WTC11 (cell line): Measurements from ENCODE around the gene ZNF771. TPM values are rescaled to one million over a fixed set of nuclear protein-coding genes. Genes with fewer than 3 reads are reported as not detected.
A peak's percentile ranks its signal among the peaks of the same experiment; 100 is the strongest.

Experiments
- ATAC-seq: fragments of 200-7000 bp; cut with Tn5 transposase; 2 replicates; pipeline ENCODE4 v1.10.0; 2021; ENCODE audit warnings: mild to moderate bottlenecking, moderate library complexity
- CTCF ChIA-PET: fragments of 300-600 bp; sonication (Branson Sonifier 250); formaldehyde crosslinking; loops from one replicate; lab custom pipeline; 2021; ENCODE audit warnings: antibody characterized with exemption; lab: Charles Lee
- POLR2A ChIA-PET: fragments of 350-600 bp; sonication (Branson Sonifier 250); formaldehyde crosslinking; loops from one replicate; lab custom pipeline; 2021; ENCODE audit warnings: antibody characterized with exemption; lab: Charles Lee
- DNase-seq: peaks from one replicate; pipeline ENCODE4 v3.0.0; 2021; ENCODE audit warnings: low spot score
- H3K27ac Mint-ChIP-seq: 2 replicates; pipeline ENCODE4 v1.8.0; 2021; ENCODE audit warnings: mixed read lengths
- H3K27me3 Mint-ChIP-seq: 2 replicates; pipeline ENCODE4 v1.8.0; 2021; ENCODE audit warnings: low read depth, mild to moderate bottlenecking, moderate library complexity, mixed read lengths
- H3K36me3 Mint-ChIP-seq: 2 replicates; pipeline ENCODE4 v1.8.0; 2021; ENCODE audit warnings: mixed read lengths
- H3K4me1 Mint-ChIP-seq: 2 replicates; pipeline ENCODE4 v1.8.0; 2022; ENCODE audit warnings: mixed read lengths
- H3K4me3 Mint-ChIP-seq: 2 replicates; pipeline ENCODE4 v1.8.0; 2021; ENCODE audit warnings: mild to moderate bottlenecking, moderate library complexity, mixed read lengths
- H3K9me3 Mint-ChIP-seq: 2 replicates; pipeline ENCODE4 v1.8.0; 2021; ENCODE audit warnings: mixed read lengths
- ATF3 ChIP-seq: sonication (generic); formaldehyde crosslinking; conservative IDR thresholded peaks from 2 replicates; pipeline ENCODE4 v1.8.1; 2022; ENCODE audit warnings: mild to moderate bottlenecking, missing genetic modification reagents
- ATF6 ChIP-seq: sonication (generic); formaldehyde crosslinking; IDR thresholded peaks from 2 replicates; pipeline ENCODE4 v1.8.1; 2023; ENCODE audit warnings: mild to moderate bottlenecking, missing genetic modification reagents
- EMX1 ChIP-seq: fragments of 250-450 bp; sonication (Bioruptor Pico); IDR thresholded peaks from 2 replicates; pipeline ENCODE4 v1.8.0; 2021; ENCODE audit warnings: mild to moderate bottlenecking
- KAT7 ChIP-seq: sonication (generic); formaldehyde crosslinking; IDR thresholded peaks from 2 replicates; pipeline ENCODE4 v1.8.1; 2023; ENCODE audit warnings: missing genetic modification reagents, mild to moderate bottlenecking, borderline replicate concordance
- NFE2L1 ChIP-seq: sonication (generic); formaldehyde crosslinking; IDR thresholded peaks from 2 replicates; pipeline ENCODE4 v1.8.1; 2023; ENCODE audit warnings: missing genetic modification reagents
- NR1H2 ChIP-seq: sonication (generic); formaldehyde crosslinking; IDR thresholded peaks from 2 replicates; pipeline ENCODE4 v1.9.0; 2021; ENCODE audit warnings: mild to moderate bottlenecking, moderate library complexity, missing genetic modification reagents
- NR3C1 ChIP-seq: sonication (generic); formaldehyde crosslinking; conservative IDR thresholded peaks from 2 replicates; pipeline ENCODE4 v1.8.1; 2023; ENCODE audit warnings: low read depth, mild to moderate bottlenecking, missing genetic modification reagents
- TEAD1 ChIP-seq: sonication (generic); formaldehyde crosslinking; IDR thresholded peaks from 2 replicates; pipeline ENCODE4 v1.8.0; 2022; ENCODE audit warnings: mild to moderate bottlenecking, missing genetic modification reagents
- ZNF138 ChIP-seq: sonication (generic); formaldehyde crosslinking; conservative IDR thresholded peaks from 2 replicates; pipeline ENCODE4 v1.8.1; 2022; ENCODE audit warnings: mild to moderate bottlenecking, moderate library complexity, missing genetic modification reagents
- ZNF423 ChIP-seq: fragments of 250-450 bp; sonication (Bioruptor Pico); IDR thresholded peaks from 2 replicates; pipeline ENCODE4 v2.1.2; 2022; ENCODE audit warnings: mild to moderate bottlenecking, moderate library complexity
- ZSCAN18 ChIP-seq: fragments of 250-450 bp; sonication (Bioruptor Pico); IDR thresholded peaks from 2 replicates; pipeline ENCODE4 v2.1.2; 2022; ENCODE audit warnings: mild to moderate bottlenecking, moderate library complexity
- total RNA-seq: library from RNA; stranded (reverse); gene quantifications from 3 replicates; pipeline ENCODE4 v1.2.3, GENCODE V29; 2021
- TF ChIP-seq, protein P1 (sequence below): sonication (generic); formaldehyde crosslinking; IDR thresholded peaks from 2 replicates; pipeline ENCODE4 v1.8.0; 2022; ENCODE audit warnings: mild to moderate bottlenecking, missing genetic modification reagents
- TF ChIP-seq, protein P2 (sequence below): sonication (generic); formaldehyde crosslinking; conservative IDR thresholded peaks from 2 replicates; pipeline ENCODE4 v1.8.1; 2023; ENCODE audit warnings: mild to moderate bottlenecking, low read depth, missing genetic modification reagents, moderate library complexity
- TF ChIP-seq, protein P3 (sequence below): sonication (generic); formaldehyde crosslinking; IDR thresholded peaks from 2 replicates; pipeline ENCODE4 v1.8.1; 2023; ENCODE audit warnings: mild to moderate bottlenecking, missing genetic modification reagents, moderate library complexity
- TF ChIP-seq, protein P4 (sequence below): fragments of 250-450 bp; sonication (Bioruptor Pico); IDR thresholded peaks from 2 replicates; pipeline ENCODE4 v1.9.0; 2021; ENCODE audit warnings: mild to moderate bottlenecking
- TF ChIP-seq, protein P5 (sequence below): sonication (generic); formaldehyde crosslinking; IDR thresholded peaks from 2 replicates; pipeline ENCODE4 v1.8.1; 2022; ENCODE audit warnings: missing genetic modification reagents, borderline replicate concordance
- TF ChIP-seq, protein P6 (sequence below): fragments of 250-450 bp; sonication (Bioruptor Pico); conservative IDR thresholded peaks from 2 replicates; pipeline ENCODE4 v1.9.0; 2021; ENCODE audit warnings: mild to moderate bottlenecking

The ZNF771 gene
- total RNA-seq, 1 experiment from 2014 or later: 10.0 TPM

- TF ChIP-seq, protein P1, sequence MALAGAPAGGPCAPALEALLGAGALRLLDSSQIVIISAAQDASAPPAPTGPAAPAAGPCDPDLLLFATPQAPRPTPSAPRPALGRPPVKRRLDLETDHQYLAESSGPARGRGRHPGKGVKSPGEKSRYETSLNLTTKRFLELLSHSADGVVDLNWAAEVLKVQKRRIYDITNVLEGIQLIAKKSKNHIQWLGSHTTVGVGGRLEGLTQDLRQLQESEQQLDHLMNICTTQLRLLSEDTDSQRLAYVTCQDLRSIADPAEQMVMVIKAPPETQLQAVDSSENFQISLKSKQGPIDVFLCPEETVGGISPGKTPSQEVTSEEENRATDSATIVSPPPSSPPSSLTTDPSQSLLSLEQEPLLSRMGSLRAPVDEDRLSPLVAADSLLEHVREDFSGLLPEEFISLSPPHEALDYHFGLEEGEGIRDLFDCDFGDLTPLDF: no peak
- no peak for TF ChIP-seq ZSCAN18 (CRISPR knock-in tag)
- TF ChIP-seq NR1H2: no peak
- TF ChIP-seq ATF6 (CRISPR knock-in tag): no peak
Measured at GRCh38 chr16:30366511-30366910, 40.9 kb upstream of the ZNF771 start (continued).

DNA sequence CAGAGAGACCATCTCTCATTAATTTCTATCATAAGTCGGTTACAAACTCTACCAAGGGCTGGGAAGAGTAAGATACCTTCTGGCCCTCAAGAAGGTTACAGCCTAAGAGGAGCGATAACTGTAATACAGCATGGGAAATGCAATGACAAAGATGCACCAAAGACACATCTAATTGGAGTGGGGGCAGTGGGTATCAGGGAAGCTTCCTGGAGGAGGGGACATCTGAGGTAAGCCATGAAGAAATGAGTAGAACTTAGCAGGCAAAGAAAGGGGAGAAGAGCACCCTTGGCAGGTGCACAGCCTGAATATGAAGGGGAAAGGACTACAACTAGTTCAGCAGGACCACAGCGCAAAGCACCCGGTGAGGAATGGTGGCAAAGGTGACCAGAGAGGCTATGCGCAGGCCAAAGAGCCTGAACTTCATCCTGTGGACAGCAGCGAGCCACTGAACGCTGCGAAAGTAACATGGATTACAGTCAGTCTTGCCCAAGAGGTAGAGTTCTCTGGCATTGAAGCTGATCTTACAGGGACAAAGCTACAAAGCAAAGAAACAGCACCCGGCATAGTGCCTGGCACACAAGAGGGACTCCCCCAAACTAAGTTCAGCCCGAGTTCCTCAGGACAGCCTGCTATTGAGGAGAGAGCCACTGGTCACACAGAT, 39.9 kb upstream of the ZNF771 start:
- no peak for ATAC-seq
- ChIA-PET CTCF (no interaction called here), POLR2A (no interaction called here)
- no peak overlapping the region for H3K27ac Mint-ChIP-seq
- no peaks in the 10 kb centered on the region for H3K27me3 Mint-ChIP-seq
- TF ChIP-seq TEAD1 (CRISPR knock-in tag): no peak
- no peak for TF ChIP-seq EMX1 (CRISPR knock-in tag)
- peaks cover 16% of the 10 kb centered on the region for H3K36me3 Mint-ChIP-seq
- DNase-seq: no peak
- H3K9me3 Mint-ChIP-seq: no peaks in the 10 kb centered on the region
- H3K4me1 Mint-ChIP-seq: peaks cover 34% of the 10 kb centered on the region
- H3K4me3 Mint-ChIP-seq: peak overlapping the region; percentile 80

DNA sequence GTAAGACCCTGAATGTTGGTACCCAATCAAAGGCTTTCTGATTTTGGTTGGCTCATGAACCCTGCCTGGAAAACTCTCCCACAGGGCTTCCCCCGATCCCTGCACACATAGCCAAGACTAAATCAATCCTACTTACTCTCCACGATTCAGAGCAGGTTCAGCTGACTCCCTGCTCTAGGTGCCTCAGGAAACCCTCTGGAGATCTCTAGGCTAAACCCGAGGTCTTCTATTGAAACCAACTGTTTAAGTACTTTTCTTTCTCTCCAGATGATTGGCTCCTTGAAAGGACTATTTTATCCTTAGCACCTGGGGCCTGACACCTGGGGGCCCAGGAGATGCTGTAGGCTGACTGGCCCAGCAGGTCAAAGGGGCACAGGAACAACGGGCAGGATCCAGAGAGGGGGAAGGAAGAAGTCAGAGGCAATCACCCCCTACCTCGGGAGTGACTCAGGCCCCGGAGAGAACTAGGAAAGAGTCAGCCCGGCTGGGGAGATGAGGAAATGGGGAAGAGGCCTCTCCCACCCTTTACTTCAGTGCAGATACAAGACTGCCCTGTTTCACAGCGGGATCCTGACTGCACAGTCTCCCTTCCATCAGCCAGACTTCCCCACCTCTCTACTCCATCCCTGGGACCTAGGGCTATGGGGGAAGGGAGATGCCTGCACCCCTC, 39.1 kb upstream of the ZNF771 start:
- Mint-ChIP-seq H3K36me3 (peaks cover 12% of the 10 kb centered on the region), H3K4me3 (peak overlapping the region; percentile 80), H3K4me1 (peaks cover 34% of the 10 kb centered on the region), H3K9me3 (no peaks in the 10 kb centered on the region), H3K27ac (peak overlapping the region; percentile 84; the same call in 1 of the 2 replicates), H3K27me3 (no peaks in the 10 kb centered on the region)
- POLR2A ChIA-PET: no interaction called here
- ATAC-seq (no peak), DNase-seq (no peak)
- CTCF ChIA-PET: interaction anchor here (1.1 to 3.9 kb wide), 6 partner anchors 10 to 276 kb away, joined by 3 to 47 read pairs (median 4); partner anchors contain the start of gene ZNF771
- TF ChIP-seq ATF3 (CRISPR knock-in tag) (no peak), NFE2L1 (no peak), ZNF423 (CRISPR knock-in tag) (no peak), NR3C1 (CRISPR knock-in tag) (no peak), KAT7 (CRISPR knock-in tag) (no peak), ZNF138 (CRISPR knock-in tag) (no peak)
- TF ChIP-seq, protein P2, sequence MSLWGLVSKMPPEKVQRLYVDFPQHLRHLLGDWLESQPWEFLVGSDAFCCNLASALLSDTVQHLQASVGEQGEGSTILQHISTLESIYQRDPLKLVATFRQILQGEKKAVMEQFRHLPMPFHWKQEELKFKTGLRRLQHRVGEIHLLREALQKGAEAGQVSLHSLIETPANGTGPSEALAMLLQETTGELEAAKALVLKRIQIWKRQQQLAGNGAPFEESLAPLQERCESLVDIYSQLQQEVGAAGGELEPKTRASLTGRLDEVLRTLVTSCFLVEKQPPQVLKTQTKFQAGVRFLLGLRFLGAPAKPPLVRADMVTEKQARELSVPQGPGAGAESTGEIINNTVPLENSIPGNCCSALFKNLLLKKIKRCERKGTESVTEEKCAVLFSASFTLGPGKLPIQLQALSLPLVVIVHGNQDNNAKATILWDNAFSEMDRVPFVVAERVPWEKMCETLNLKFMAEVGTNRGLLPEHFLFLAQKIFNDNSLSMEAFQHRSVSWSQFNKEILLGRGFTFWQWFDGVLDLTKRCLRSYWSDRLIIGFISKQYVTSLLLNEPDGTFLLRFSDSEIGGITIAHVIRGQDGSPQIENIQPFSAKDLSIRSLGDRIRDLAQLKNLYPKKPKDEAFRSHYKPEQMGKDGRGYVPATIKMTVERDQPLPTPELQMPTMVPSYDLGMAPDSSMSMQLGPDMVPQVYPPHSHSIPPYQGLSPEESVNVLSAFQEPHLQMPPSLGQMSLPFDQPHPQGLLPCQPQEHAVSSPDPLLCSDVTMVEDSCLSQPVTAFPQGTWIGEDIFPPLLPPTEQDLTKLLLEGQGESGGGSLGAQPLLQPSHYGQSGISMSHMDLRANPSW (CRISPR knock-in tag): no peak
- TF ChIP-seq, protein P3, sequence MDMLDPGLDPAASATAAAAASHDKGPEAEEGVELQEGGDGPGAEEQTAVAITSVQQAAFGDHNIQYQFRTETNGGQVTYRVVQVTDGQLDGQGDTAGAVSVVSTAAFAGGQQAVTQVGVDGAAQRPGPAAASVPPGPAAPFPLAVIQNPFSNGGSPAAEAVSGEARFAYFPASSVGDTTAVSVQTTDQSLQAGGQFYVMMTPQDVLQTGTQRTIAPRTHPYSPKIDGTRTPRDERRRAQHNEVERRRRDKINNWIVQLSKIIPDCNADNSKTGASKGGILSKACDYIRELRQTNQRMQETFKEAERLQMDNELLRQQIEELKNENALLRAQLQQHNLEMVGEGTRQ (CRISPR knock-in tag): no peak
- TF ChIP-seq, protein P4, sequence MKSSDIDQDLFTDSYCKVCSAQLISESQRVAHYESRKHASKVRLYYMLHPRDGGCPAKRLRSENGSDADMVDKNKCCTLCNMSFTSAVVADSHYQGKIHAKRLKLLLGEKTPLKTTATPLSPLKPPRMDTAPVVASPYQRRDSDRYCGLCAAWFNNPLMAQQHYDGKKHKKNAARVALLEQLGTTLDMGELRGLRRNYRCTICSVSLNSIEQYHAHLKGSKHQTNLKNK (CRISPR knock-in tag): no peak
- TF ChIP-seq, protein P5, sequence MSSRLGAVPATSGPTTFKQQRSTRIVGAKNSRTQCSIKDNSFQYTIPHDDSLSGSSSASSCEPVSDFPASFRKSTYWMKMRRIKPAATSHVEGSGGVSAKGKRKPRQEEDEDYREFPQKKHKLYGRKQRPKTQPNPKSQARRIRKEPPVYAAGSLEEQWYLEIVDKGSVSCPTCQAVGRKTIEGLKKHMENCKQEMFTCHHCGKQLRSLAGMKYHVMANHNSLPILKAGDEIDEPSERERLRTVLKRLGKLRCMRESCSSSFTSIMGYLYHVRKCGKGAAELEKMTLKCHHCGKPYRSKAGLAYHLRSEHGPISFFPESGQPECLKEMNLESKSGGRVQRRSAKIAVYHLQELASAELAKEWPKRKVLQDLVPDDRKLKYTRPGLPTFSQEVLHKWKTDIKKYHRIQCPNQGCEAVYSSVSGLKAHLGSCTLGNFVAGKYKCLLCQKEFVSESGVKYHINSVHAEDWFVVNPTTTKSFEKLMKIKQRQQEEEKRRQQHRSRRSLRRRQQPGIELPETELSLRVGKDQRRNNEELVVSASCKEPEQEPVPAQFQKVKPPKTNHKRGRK (CRISPR knock-in tag): no peak
- TF ChIP-seq, protein P6, sequence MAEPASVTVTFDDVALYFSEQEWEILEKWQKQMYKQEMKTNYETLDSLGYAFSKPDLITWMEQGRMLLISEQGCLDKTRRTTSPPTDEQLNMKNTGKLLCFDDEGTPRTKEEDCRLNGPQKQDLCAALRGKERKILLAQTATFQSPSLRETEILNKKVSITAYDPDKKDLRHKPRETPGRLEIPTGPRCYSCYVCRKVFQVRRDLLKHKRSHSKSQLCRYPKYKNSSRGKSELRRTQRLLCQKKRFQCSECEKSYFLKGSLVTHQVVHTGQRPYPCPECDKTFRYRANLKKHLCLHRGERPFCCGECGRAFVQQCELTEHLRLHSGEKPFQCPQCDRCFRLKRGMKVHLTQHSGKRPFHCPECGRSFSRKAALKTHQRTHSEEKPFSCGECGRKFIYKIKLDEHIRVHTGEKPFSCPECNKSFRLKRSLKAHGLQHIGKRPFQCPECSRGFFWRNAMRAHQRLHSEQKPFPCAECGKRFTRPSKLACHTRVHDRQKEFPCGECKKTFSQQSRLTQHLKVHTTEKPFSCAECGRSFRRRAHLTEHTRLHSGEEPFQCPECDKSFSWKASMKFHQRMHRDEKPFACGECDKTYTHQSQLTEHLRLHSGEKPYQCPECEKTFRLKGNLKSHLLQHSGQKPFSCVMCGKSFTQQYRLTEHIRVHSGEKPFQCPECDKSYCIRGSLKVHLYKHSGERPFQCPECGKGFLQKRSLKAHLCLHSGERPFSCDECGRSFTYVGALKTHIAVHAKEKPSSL (CRISPR knock-in tag): no peak
